K562 (cell line): ENCODE results near the gene SLC8A1. TPM values are rescaled to one million over a fixed set of nuclear protein-coding genes. Genes with fewer than 3 reads are reported as not detected.

Experiments used
- ATAC-seq: fragments of 200-7000 bp; cut with Tn5 transposase; 3 replicates; pipeline ENCODE4 v1.9.1; 2020; ENCODE audit warnings: moderate library complexity
- BruUV-seq: library from RNA; stranded (reverse); fragments of 400-500 nt; replicated peaks from 2 replicates; lab custom pipeline; 2021; lab: Mats Ljungman, UMichigan
- CTCF ChIA-PET: fragments of 300-600 bp; formaldehyde crosslinking; extraction: SDS; loops from one replicate; lab custom pipeline; 2021; ENCODE audit warnings: low intra/inter-chr PET ratio; lab: Yijun Ruan, JAX
- POLR2A ChIA-PET: fragments of 300-600, 350-650 bp; sonication (Branson Sonifier 250); formaldehyde crosslinking; extraction: SDS; loops from one replicate; lab custom pipeline; 2021; ENCODE audit warnings: antibody characterized with exemption, inconsistent platforms; lab: Yijun Ruan, JAX
- DNase-seq, 4 experiments: peaks; one replicate each; pipeline versions ENCODE4 v3.0.0 to v3.0.0-alpha.2; 2011 to 2018; ENCODE audit warnings: low spot score in 3 of 4, mixed read lengths in 3 of 4; ENCODE audit errors: extremely low read depth in 1 of 4
- FAIRE-seq: peaks from 2 replicates; lab custom pipeline; 2011; peaks lifted over from hg19 to GRCh38; lab: Jason Lieb, UNC
- H2AFZ ChIP-seq: 2 replicates; pipeline ENCODE4 v1.6.0; 2011; ENCODE audit warnings: low read depth, low read length, control low read depth, inconsistent platforms
- H3K27ac ChIP-seq: fragments of 200-600 bp; 3 replicates; pipeline ENCODE4 v1.8.0; 2011; ENCODE audit warnings: low read depth, mild to moderate bottlenecking, control low read depth, inconsistent platforms, low read length, moderate library complexity, mixed read lengths; ENCODE audit errors: extremely low read depth
- H3K27me3 ChIP-seq, 2 experiments: fragments of 300-600 bp in 1 of 2; 2 replicates in 1 of 2; 3 replicates in 1 of 2; pipeline versions ENCODE4 v1.6.0 to v1.8.0; 2011; ENCODE audit warnings: inconsistent platforms in 2 of 2, low read length in 2 of 2, mild to moderate bottlenecking in 1 of 2, mixed read lengths in 1 of 2, moderate library complexity in 1 of 2; ENCODE audit not compliant: control insufficient read depth in 2 of 2, insufficient read depth in 2 of 2
- H3K36me3 ChIP-seq: fragments of 300-600 bp; 3 replicates; pipeline ENCODE4 v1.8.0; 2011; ENCODE audit warnings: mild to moderate bottlenecking, low read length, inconsistent platforms; ENCODE audit not compliant: control insufficient read depth, insufficient read depth
- H3K4me1 ChIP-seq, 2 experiments: fragments of 200-600 bp in 1 of 2; replicated peaks in 1 of 2; 2 replicates in 1 of 2; 3 replicates in 1 of 2; pipeline versions ENCODE4 v1.5.1 to v1.8.0; 2011; ENCODE audit warnings: inconsistent platforms in 2 of 2, low read length in 2 of 2, mild to moderate bottlenecking in 1 of 2, mixed read lengths in 1 of 2, moderate library complexity in 1 of 2; ENCODE audit not compliant: control insufficient read depth in 2 of 2, insufficient read depth in 2 of 2
- H3K4me2 ChIP-seq: 2 replicates; pipeline ENCODE4 v1.6.1; 2011; ENCODE audit warnings: low read length, control low read depth, inconsistent platforms, mixed read lengths; ENCODE audit not compliant: insufficient read depth
- H3K4me3 ChIP-seq: fragments of 200-600 bp; sonication (generic), shearing (Covaris generic); 2 replicates; pipeline ENCODE4 v1.5.1; 2016; ENCODE audit warnings: control low read depth, inconsistent platforms
- H3K79me2 ChIP-seq: fragments of 200-600 bp; 3 replicates; pipeline ENCODE4 v1.8.0; 2011; ENCODE audit warnings: low read length, inconsistent platforms; ENCODE audit not compliant: control insufficient read depth, insufficient read depth
- H3K9ac ChIP-seq, 2 experiments: 2 replicates each; pipeline versions ENCODE4 v1.6.0 to v1.6.1; 2011; ENCODE audit warnings: low read depth in 2 of 2, low read length in 2 of 2, control low read depth in 1 of 2, inconsistent platforms in 1 of 2, mild to moderate bottlenecking in 1 of 2, mixed read lengths in 1 of 2; ENCODE audit not compliant: insufficient read depth in 1 of 2
- H3K9me1 ChIP-seq: one replicate; pipeline ENCODE4 v1.6.0; 2011; ENCODE audit warnings: inconsistent platforms, mild to moderate bottlenecking, low read length, moderate library complexity; ENCODE audit not compliant: control insufficient read depth, insufficient read depth
- H3K9me3 ChIP-seq: replicated peaks from 2 replicates; pipeline ENCODE4 v1.5.1; 2011; ENCODE audit warnings: low read depth, low read length, inconsistent platforms; ENCODE audit not compliant: control insufficient read depth, insufficient read depth
- H4K20me1 ChIP-seq: replicated peaks from 2 replicates; pipeline ENCODE4 v1.6.1; 2011; ENCODE audit warnings: low read length, inconsistent platforms, mixed read lengths; ENCODE audit not compliant: control insufficient read depth, insufficient read depth
- DPF2 ChIP-seq: fragments of 450-650 bp; IDR thresholded peaks from 2 replicates; pipeline ENCODE4 v1.6.1; 2016
- SAFB ChIP-seq: fragments of 200-400 bp; formaldehyde crosslinking; IDR thresholded peaks from 2 replicates; pipeline ENCODE4 v1.6.1; 2017; ENCODE audit warnings: low read depth, low read length, borderline replicate concordance
- SIN3B ChIP-seq: fragments of 450-650 bp; IDR thresholded peaks from 2 replicates; pipeline ENCODE4 v1.6.1; 2017; ENCODE audit warnings: low read depth, mild to moderate bottlenecking, moderate library complexity
- SMARCA5 ChIP-seq: fragments of 450-650 bp; IDR thresholded peaks from 2 replicates; pipeline ENCODE4 v1.6.1; 2016
- TEAD4 ChIP-seq, 2 experiments: sonication (generic) in 1 of 2; formaldehyde crosslinking in 1 of 2; IDR thresholded peaks; 2 replicates each; pipeline versions ENCODE4 v1.6.1 to v1.8.0; 2012 to 2022; ENCODE audit warnings: borderline replicate concordance in 1 of 2, inconsistent platforms in 1 of 2, low read length in 1 of 2, mild to moderate bottlenecking in 1 of 2, missing genetic modification reagents in 1 of 2
- ZNF354B ChIP-seq: fragments of 250-450 bp; sonication (Bioruptor Pico); IDR thresholded peaks from 2 replicates; pipeline ENCODE4 v1.4.0; 2020
- WGBS: fragments of 100-300 bp; shearing (Covaris generic); methylation state at CpG from one replicate; pipeline ENCODE4 v1.1.6; 2016; ENCODE audit warnings: low coverage, mixed read lengths; ENCODE audit not compliant: insufficient coverage; ENCODE audit errors: missing lambda C conversion rate; 5-methylcytosine and 5-hydroxymethylcytosine counted together
- in situ Hi-C: fragments of 300-500 bp; cut with MboI; formaldehyde crosslinking; loops from 4 replicates; pipeline ENCODE4 v1.15.0; 2018; ENCODE audit warnings: inconsistent platforms, mixed read lengths
- intact Hi-C: fragments of 100-400 bp; cut with micrococcal nuclease; formaldehyde crosslinking; loops from 2 replicates; pipeline ENCODE4 v1.14.2; 2022
- polyA plus RNA-seq, 8 experiments: library from polyadenylated mRNA; depleted of rRNA in 4 of 8; stranded (reverse) in 5 of 8; unstranded in 3 of 8; fragments of >200 nt; fragmentation: Nextera tagmentation in 2 of 8; fragmentation: Illumina TruSeq in 1 of 8; extraction: Ambion mirVana in 2 of 8; extraction: Trizol in 1 of 8; gene quantifications; 2 replicates each; pipeline versions ENCODE4 v1.2.1 to v1.2.3, GENCODE V29; 2011 to 2014; ENCODE audit warnings: inconsistent platforms in 1 of 8, missing spikeins in 1 of 8
- total RNA-seq, 7 experiments: library from RNA; depleted of rRNA in 6 of 7; stranded (reverse); fragments of >200 nt in 6 of 7; fragmentation: Illumina TruSeq in 2 of 7; extraction: Trizol in 2 of 7; gene quantifications; 2 replicates each; pipeline versions ENCODE4 v1.2.1 to v1.2.3, GENCODE V29; 2011 to 2021; ENCODE audit warnings: low replicate concordance in 1 of 7
- TF ChIP-seq, protein P1 (sequence below): fragments of 450-650 bp; IDR thresholded peaks from 2 replicates; pipeline ENCODE4 v1.6.1; 2016; ENCODE audit warnings: antibody characterized with exemption

The SLC8A1 gene
- total and polyA plus RNA-seq, 9 of the 15 experiments (the other 6 are each of a cell fraction or from before 2014, with no cell fraction given) = not detected

DNA sequence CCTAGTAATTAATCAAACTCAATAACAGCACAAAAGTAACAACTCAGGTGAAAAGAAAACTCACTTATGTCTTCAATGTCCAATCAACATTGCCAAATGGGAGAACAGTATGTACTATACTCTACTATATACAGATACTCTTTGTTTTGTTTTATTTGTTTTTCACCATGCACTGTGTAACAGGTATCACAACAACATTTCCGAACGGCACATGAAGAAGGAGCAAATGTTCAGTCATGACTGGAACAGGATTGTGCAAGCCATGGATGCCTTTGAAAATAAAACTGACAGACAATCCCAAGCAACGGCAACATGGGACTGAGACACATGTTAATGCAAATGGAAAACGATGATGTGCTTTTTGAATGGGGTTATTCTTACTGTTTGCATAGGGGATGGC is 337.9 kb downstream of the SLC8A1 start:
- H3K4me3 ChIP-seq = no peak overlapping the region
- no peaks in the 10 kb centered on the region for H3K36me3 ChIP-seq
- POLR2A ChIA-PET = no interaction called here
- no peaks in the 10 kb centered on the region for H3K4me1 ChIP-seq
- H3K9me3 ChIP-seq = no peaks in the 10 kb centered on the region
- H2AFZ ChIP-seq = no peak overlapping the region
- no peaks in the 10 kb centered on the region for H4K20me1 ChIP-seq
- H3K27ac ChIP-seq = no peak overlapping the region
- CTCF ChIA-PET = no interaction called here
- DNase-seq (no peak), FAIRE-seq (no peak), ATAC-seq (no peak)
- no peak overlapping the region for H3K9ac ChIP-seq
- H3K79me2 ChIP-seq = no peaks in the 10 kb centered on the region
- no peaks in the 10 kb centered on the region for H3K27me3 ChIP-seq
- intact Hi-C loops (no loop called here), in situ Hi-C loops (no loop called here)
- 2% methylated on average over 4 of the region's 4 CpGs for WGBS
- no peak overlapping the region for H3K4me2 ChIP-seq
- no peaks in the 10 kb centered on the region for H3K9me1 ChIP-seq
- TF ChIP-seq SMARCA5 (no peak), SAFB (no peak), DPF2 (no peak), SIN3B (no peak), ZNF354B (CRISPR knock-in tag) (no peak), TEAD4 (IDR thresholded peaks at IDR 0.05; ENCODE audit: low read length) (no peak), TEAD4 (CRISPR knock-in tag; IDR thresholded peaks at IDR 0.05; ENCODE audit: borderline replicate concordance) (no peak)
- TF ChIP-seq, protein P1, sequence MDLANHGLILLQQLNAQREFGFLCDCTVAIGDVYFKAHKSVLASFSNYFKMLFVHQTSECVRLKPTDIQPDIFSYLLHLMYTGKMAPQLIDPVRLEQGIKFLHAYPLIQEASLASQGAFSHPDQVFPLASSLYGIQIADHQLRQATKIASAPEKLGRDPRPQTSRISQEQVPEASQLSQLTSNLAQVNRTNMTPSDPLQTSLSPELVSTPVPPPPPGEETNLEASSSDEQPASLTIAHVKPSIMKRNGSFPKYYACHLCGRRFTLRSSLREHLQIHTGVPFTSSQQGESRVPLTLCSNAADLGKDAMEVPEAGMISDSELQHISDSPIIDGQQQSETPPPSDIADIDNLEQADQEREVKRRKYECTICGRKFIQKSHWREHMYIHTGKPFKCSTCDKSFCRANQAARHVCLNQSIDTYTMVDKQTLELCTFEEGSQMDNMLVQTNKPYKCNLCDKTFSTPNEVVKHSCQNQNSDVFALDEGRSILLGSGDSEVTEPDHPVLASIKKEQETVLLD = no peak
- BruUV-seq = no TSS peak
